ENCODE data around the gene OS9.
A peak's percentile ranks its signal among the peaks of the same experiment; 100 is the strongest.

OS9 gene

GRCh38 chr12:57753756-57754337 lies 59.9 kb downstream of the OS9 start:
- DNase-seq (ENCODE audit: low read depth in 2 of 2), result no peak

- DNase-seq (ENCODE audit: low read depth in 2 of 2), result peak; percentile 55 to 63
Measured at GRCh38 chr12:57754411-57755193, 60.7 kb downstream of the OS9 start, which contains the start of gene MARCHF9. Gene MARCHF9, plus strand, starts transcription at chr12:57755103. Its CDS starts 426 bp downstream, at chr12:57755529.

GRCh38 chr12:57755194-57755453 lies 61.2 kb downstream of the OS9 start:
- no peak for DNase-seq (ENCODE audit: low read depth in 2 of 2)

GRCh38 chr12:57755454-57756372 lies 61.8 kb downstream of the OS9 start:
- DNase-seq (ENCODE audit: low read depth in 2 of 2), result no peak

GRCh38 chr12:57756406-57757341 lies 62.7 kb downstream of the OS9 start:
- DNase-seq (ENCODE audit: low read depth in 2 of 2), result peak; percentile 40 to 43

- no peak for DNase-seq (ENCODE audit: low read depth in 2 of 2)
Measured at GRCh38 chr12:57757771-57758170, 63.8 kb downstream of the OS9 start.

GRCh38 chr12:57758552-57759359 lies 64.8 kb downstream of the OS9 start:
- DNase-seq (ENCODE audit: low read depth in 2 of 2), result no peak

GRCh38 chr12:57759360-57759980 lies 65.5 kb downstream of the OS9 start:
- no peak for DNase-seq (ENCODE audit: low read depth in 2 of 2)

- no peak for DNase-seq (ENCODE audit: low read depth in 2 of 2)
Measured at GRCh38 chr12:57760347-57760982, 66.5 kb downstream of the OS9 start.

- no peak for DNase-seq (ENCODE audit: low read depth in 2 of 2)
Measured at GRCh38 chr12:57761391-57761998, 67.6 kb downstream of the OS9 start.

GRCh38 chr12:57762463-57762862 lies 68.5 kb downstream of the OS9 start:
- no peak for DNase-seq (ENCODE audit: low read depth in 2 of 2)

GRCh38 chr12:57763881-57764661 lies 70.1 kb downstream of the OS9 start:
- DNase-seq (ENCODE audit: low read depth in 2 of 2), result no peak

- DNase-seq (ENCODE audit: low read depth in 2 of 2), result no peak
Measured at GRCh38 chr12:57764662-57765002, 70.7 kb downstream of the OS9 start.

GRCh38 chr12:57765003-57765697 lies 71.2 kb downstream of the OS9 start:
- no peak for DNase-seq (ENCODE audit: low read depth in 2 of 2)

- no peak for DNase-seq (ENCODE audit: low read depth in 2 of 2)
Measured at GRCh38 chr12:57765698-57766463, 71.9 kb downstream of the OS9 start.

GRCh38 chr12:57766464-57767304 lies 72.8 kb downstream of the OS9 start, which contains the start of gene CYP27B1:
Gene CYP27B1, minus strand, starts transcription at chr12:57767078. Its CDS starts 37 bp downstream, at chr12:57767041.
- no peak for DNase-seq (ENCODE audit: low read depth in 2 of 2)
